ENCODE data around the gene ZNF445. TPM values are rescaled to one million over a fixed set of nuclear protein-coding genes. Genes with fewer than 3 reads are reported as not detected.

ZNF445 gene
- total and polyA plus RNA-seq, 9 of the 15 experiments (the other 6 are each of a cell fraction or from before 2014, with no cell fraction given) = 1.2 to 26.9 (median 10.6) TPM

DNA sequence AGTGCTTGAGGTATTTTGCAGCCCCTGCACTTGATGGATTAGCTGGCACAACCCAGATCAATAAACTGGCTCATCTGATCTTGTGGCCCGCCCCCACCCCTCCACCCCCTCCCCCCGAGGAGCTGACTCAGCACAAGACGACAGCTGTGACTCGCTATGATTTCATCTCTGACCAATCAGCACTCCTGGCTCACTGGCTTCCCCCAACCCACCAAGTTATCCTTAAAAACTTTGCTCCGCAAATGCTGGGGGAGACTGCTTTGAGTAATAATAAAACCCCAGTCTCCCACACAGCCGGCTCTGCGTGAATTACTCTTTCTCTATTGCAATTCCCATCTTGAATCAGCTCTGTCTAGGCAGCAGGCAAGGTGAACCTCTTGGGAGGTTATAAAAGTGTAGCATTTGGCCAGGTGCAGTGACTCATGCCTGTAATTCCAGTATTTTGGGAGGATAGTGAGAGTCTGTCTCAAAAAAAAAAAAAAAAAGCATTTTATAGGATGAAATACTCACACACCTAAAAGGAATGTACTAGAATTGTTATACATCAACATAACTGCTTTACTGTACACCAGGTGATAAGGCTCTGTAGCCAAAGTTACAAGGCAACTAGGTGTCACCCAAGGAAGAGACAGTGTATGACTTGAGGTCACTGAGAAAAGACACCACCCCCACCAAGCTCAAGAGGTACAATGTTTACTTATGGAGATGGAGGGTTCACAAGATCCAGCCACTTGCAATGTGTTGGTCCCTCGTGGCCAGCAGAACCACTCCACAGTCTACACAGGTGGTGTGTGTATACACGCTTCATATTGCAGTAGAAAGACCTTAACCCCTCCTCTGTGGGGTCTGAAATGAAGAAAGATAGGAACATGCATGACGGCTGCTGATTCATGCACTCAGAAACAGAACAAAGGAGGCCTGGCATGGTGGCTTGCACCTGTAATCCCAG lies 8.6 kb downstream of the ZNF445 start (continued):
- TF ChIP-seq FOXA3 (CRISPR knock-in tag; conservative IDR thresholded peaks at IDR 0.05 in 1 of 2, IDR thresholded peaks at IDR 0.05 in 1 of 2) = peak in 1 of 2 experiments; percentile 48; a peak in 1 of 4 replicates
- TF ChIP-seq, protein P1, sequence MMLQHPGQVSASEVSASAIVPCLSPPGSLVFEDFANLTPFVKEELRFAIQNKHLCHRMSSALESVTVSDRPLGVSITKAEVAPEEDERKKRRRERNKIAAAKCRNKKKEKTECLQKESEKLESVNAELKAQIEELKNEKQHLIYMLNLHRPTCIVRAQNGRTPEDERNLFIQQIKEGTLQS (IDR thresholded peaks at IDR 0.05) = peak; percentile 66
- TF ChIP-seq, protein P1 (CRISPR knock-in tag; conservative IDR thresholded peaks at IDR 0.05) = no peak
- TF ChIP-seq, protein P2, sequence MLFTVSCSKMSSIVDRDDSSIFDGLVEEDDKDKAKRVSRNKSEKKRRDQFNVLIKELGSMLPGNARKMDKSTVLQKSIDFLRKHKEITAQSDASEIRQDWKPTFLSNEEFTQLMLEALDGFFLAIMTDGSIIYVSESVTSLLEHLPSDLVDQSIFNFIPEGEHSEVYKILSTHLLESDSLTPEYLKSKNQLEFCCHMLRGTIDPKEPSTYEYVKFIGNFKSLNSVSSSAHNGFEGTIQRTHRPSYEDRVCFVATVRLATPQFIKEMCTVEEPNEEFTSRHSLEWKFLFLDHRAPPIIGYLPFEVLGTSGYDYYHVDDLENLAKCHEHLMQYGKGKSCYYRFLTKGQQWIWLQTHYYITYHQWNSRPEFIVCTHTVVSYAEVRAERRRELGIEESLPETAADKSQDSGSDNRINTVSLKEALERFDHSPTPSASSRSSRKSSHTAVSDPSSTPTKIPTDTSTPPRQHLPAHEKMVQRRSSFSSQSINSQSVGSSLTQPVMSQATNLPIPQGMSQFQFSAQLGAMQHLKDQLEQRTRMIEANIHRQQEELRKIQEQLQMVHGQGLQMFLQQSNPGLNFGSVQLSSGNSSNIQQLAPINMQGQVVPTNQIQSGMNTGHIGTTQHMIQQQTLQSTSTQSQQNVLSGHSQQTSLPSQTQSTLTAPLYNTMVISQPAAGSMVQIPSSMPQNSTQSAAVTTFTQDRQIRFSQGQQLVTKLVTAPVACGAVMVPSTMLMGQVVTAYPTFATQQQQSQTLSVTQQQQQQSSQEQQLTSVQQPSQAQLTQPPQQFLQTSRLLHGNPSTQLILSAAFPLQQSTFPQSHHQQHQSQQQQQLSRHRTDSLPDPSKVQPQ (CRISPR knock-in tag; IDR thresholded peaks at IDR 0.05; ENCODE audit: borderline replicate concordance) = no peak
- TF ChIP-seq, protein P3, sequence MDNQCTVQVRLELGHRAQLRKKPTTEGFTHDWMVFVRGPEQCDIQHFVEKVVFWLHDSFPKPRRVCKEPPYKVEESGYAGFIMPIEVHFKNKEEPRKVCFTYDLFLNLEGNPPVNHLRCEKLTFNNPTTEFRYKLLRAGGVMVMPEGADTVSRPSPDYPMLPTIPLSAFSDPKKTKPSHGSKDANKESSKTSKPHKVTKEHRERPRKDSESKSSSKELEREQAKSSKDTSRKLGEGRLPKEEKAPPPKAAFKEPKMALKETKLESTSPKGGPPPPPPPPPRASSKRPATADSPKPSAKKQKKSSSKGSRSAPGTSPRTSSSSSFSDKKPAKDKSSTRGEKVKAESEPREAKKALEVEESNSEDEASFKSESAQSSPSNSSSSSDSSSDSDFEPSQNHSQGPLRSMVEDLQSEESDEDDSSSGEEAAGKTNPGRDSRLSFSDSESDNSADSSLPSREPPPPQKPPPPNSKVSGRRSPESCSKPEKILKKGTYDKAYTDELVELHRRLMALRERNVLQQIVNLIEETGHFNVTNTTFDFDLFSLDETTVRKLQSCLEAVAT (IDR thresholded peaks at IDR 0.05) = no peak
- TF ChIP-seq CUX1 (CRISPR knock-in tag; IDR thresholded peaks at IDR 0.05) = peak; percentile 34; the same call in 1 of the 2 replicates
- TF ChIP-seq, protein P4, sequence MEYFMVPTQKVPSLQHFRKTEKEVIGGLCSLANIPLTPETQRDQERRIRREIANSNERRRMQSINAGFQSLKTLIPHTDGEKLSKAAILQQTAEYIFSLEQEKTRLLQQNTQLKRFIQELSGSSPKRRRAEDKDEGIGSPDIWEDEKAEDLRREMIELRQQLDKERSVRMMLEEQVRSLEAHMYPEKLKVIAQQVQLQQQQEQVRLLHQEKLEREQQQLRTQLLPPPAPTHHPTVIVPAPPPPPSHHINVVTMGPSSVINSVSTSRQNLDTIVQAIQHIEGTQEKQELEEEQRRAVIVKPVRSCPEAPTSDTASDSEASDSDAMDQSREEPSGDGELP (CRISPR knock-in tag; IDR thresholded peaks at IDR 0.05; ENCODE audit: borderline replicate concordance) = peak; percentile 76
- no peak for TF ChIP-seq HDAC8 (tag; IDR thresholded peaks at IDR 0.05)
- TF ChIP-seq, protein P5, sequence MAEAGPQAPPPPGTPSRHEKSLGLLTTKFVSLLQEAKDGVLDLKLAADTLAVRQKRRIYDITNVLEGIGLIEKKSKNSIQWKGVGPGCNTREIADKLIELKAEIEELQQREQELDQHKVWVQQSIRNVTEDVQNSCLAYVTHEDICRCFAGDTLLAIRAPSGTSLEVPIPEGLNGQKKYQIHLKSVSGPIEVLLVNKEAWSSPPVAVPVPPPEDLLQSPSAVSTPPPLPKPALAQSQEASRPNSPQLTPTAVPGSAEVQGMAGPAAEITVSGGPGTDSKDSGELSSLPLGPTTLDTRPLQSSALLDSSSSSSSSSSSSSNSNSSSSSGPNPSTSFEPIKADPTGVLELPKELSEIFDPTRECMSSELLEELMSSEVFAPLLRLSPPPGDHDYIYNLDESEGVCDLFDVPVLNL (CRISPR knock-in tag; IDR thresholded peaks at IDR 0.05; ENCODE audit: low read depth) = no peak
- TF ChIP-seq NEUROD1 (IDR thresholded peaks at IDR 0.05; ENCODE audit: borderline replicate concordance, low read depth, low read length, partially characterized antibody) = no peak
- no peak for TF ChIP-seq TCF7L2 (IDR thresholded peaks at IDR 0.05; ENCODE audit: low read depth, low read length)

All from K562 (cell line).